Measurements from ENCODE around the gene IGFBP5. TPM values are rescaled to one million over a fixed set of nuclear protein-coding genes. Genes with fewer than 3 reads are reported as not detected.

The IGFBP5 gene
- total RNA-seq, 3 donors from 2014 or later = 36.4 to 628 (median 95.9) TPM

- intact Hi-C loops (cut with DNase I, micrococcal nuclease) = loop anchor here in 1 of 2 donors (10.0 kb wide), 1 partner anchor 1027 kb away; no protein-coding TSS in a partner anchor
- H3K36me3 ChIP-seq (ENCODE audit: low read depth) = no peaks in the 10 kb centered on the region
- H3K4me3 ChIP-seq = no peak overlapping the region
- DNase-seq (no peak), ATAC-seq (no peak)
- H3K4me1 ChIP-seq (ENCODE audit: low read depth) = peaks cover 3% of the 10 kb centered on the region
- TF ChIP-seq CTCF (IDR thresholded peaks at IDR 0.05) = no peak
- no peaks in the 10 kb centered on the region for H3K9me3 ChIP-seq
Observed at GRCh38 chr2:216687646-216688045, 7.7 kb downstream of the IGFBP5 start.

- DNase-seq = no peak
Observed at GRCh38 chr2:216687111-216687510, 8.2 kb downstream of the IGFBP5 start.

GRCh38 chr2:216685327-216685875 lies 9.9 kb downstream of the IGFBP5 start:
- TF ChIP-seq CTCF (IDR thresholded peaks at IDR 0.05) = no peak
- intact Hi-C loops (cut with DNase I, micrococcal nuclease) = loop anchor here in 1 of 2 donors (10.0 kb wide), 1 partner anchor 1029 kb away; no protein-coding TSS in a partner anchor
- H3K4me3 ChIP-seq = no peak overlapping the region
- no peaks in the 10 kb centered on the region for H3K4me1 ChIP-seq (ENCODE audit: low read depth)
- DNase-seq = no peak
- no peak for ATAC-seq
- no peaks in the 10 kb centered on the region for H3K36me3 ChIP-seq (ENCODE audit: low read depth)
- no peaks in the 10 kb centered on the region for H3K9me3 ChIP-seq

More at GRCh38 chr2:216687111-216687510, 8.2 kb downstream of the IGFBP5 start:
- no peak for ATAC-seq
- H3K36me3 ChIP-seq (ENCODE audit: low read depth) = no peaks in the 10 kb centered on the region
- no peaks in the 10 kb centered on the region for H3K4me1 ChIP-seq (ENCODE audit: low read depth)
- H3K9me3 ChIP-seq = no peaks in the 10 kb centered on the region
- H3K4me3 ChIP-seq = no peak overlapping the region
- intact Hi-C loops (cut with DNase I, micrococcal nuclease) = loop anchor here in 1 of 2 donors (10.0 kb wide), 1 partner anchor 1028 kb away; no protein-coding TSS in a partner anchor
- TF ChIP-seq CTCF (IDR thresholded peaks at IDR 0.05) = no peak

GRCh38 chr2:216683846-216684245 lies 11.5 kb downstream of the IGFBP5 start:
- DNase-seq = peak in 1 of 3 donors; percentile 34
- H3K36me3 ChIP-seq (ENCODE audit: low read depth) = no peaks in the 10 kb centered on the region
- intact Hi-C loops (cut with DNase I, micrococcal nuclease) = loop anchor here in 1 of 2 donors (10.0 kb wide), 1 partner anchor 1031 kb away; no protein-coding TSS in a partner anchor
- no peaks in the 10 kb centered on the region for H3K9me3 ChIP-seq
- ATAC-seq = peak; percentile 57
- no peak for TF ChIP-seq CTCF (IDR thresholded peaks at IDR 0.05)
- H3K4me1 ChIP-seq (ENCODE audit: low read depth) = no peaks in the 10 kb centered on the region
- H3K4me3 ChIP-seq = no peak overlapping the region

GRCh38 chr2:216681683-216682082 lies 13.7 kb downstream of the IGFBP5 start:
- intact Hi-C loops (cut with DNase I, micrococcal nuclease) = loop anchor here in 1 of 2 donors (10.0 kb wide), 1 partner anchor 1033 kb away; no protein-coding TSS in a partner anchor
- Histone ChIP-seq H3K9me3 (no peaks in the 10 kb centered on the region), H3K36me3 (ENCODE audit: low read depth) (no peaks in the 10 kb centered on the region), H3K4me1 (ENCODE audit: low read depth) (no peaks in the 10 kb centered on the region), H3K4me3 (no peak overlapping the region)
- no peak for DNase-seq
- TF ChIP-seq CTCF (IDR thresholded peaks at IDR 0.05) = no peak
- ATAC-seq = no peak
